Caco-2 (cell line): ENCODE data around the gene TMEM236. TPM values are rescaled to one million over a fixed set of nuclear protein-coding genes. Genes with fewer than 3 reads are reported as not detected.

Experiments used
- BruUV-seq: library from RNA; stranded (reverse); fragments of 400-500 nt; replicated peaks from 2 replicates; lab custom pipeline; 2021; lab: Mats Ljungman, UMichigan
- CTCF ChIA-PET: fragments of 300-600 bp; sonication (Branson Sonifier 250); formaldehyde crosslinking; loops from one replicate; lab custom pipeline; 2022; ENCODE audit warnings: antibody characterized with exemption; lab: Charles Lee
- POLR2A ChIA-PET: fragments of 300-600 bp; sonication (Branson Sonifier 250); formaldehyde crosslinking; loops from one replicate; lab custom pipeline; 2022; ENCODE audit warnings: antibody characterized with exemption; lab: Charles Lee
- DNase-seq, 2 experiments: peaks; one replicate each; pipeline versions ENCODE4 v3.0.0 to v3.0.0-alpha.2; 2020 to 2022
- H3K27me3 ChIP-seq: replicated peaks from 2 replicates; pipeline ENCODE4 v1.6.0; 2011; ENCODE audit warnings: low read length; ENCODE audit not compliant: control insufficient read depth, insufficient read depth
- H3K36me3 ChIP-seq: 2 replicates; pipeline ENCODE4 v1.5.1; 2011; ENCODE audit warnings: low read length; ENCODE audit not compliant: control insufficient read depth, insufficient read depth
- H3K4me1 ChIP-seq: fragments of 250-450 bp; sonication (Bioruptor Pico); 2 replicates; pipeline ENCODE4 v1.5.1; 2020; ENCODE audit warnings: mild to moderate bottlenecking
- H3K4me3 ChIP-seq: 2 replicates; pipeline ENCODE4 v1.5.1; 2011; ENCODE audit warnings: low read depth, mild to moderate bottlenecking, control low read depth, low read length
- H3K9me3 ChIP-seq: fragments of 250-450 bp; sonication (Bioruptor Pico); 2 replicates; pipeline ENCODE4 v1.5.1; 2020; ENCODE audit warnings: mild to moderate bottlenecking, moderate library complexity
- H3K27ac Mint-ChIP-seq: one replicate; pipeline ENCODE4 v1.8.0; 2022; ENCODE audit warnings: mixed read lengths; ENCODE audit not compliant: unreplicated experiment
- H3K27me3 Mint-ChIP-seq: one replicate; pipeline ENCODE4 v1.8.0; 2022; ENCODE audit warnings: mixed read lengths; ENCODE audit not compliant: insufficient read depth, unreplicated experiment
- H3K36me3 Mint-ChIP-seq: one replicate; pipeline ENCODE4 v1.8.0; 2022; ENCODE audit warnings: mild to moderate bottlenecking, mixed read lengths; ENCODE audit not compliant: insufficient read depth, unreplicated experiment
- H3K4me1 Mint-ChIP-seq: one replicate; pipeline ENCODE4 v1.8.0; 2022; ENCODE audit warnings: low read depth, mixed read lengths; ENCODE audit not compliant: unreplicated experiment
- H3K4me3 Mint-ChIP-seq: one replicate; pipeline ENCODE4 v1.8.0; 2022; ENCODE audit warnings: mild to moderate bottlenecking, moderate library complexity, mixed read lengths; ENCODE audit not compliant: unreplicated experiment
- H3K9me3 Mint-ChIP-seq: one replicate; pipeline ENCODE4 v1.8.0; 2022; ENCODE audit warnings: mixed read lengths; ENCODE audit not compliant: unreplicated experiment
- intact Hi-C: fragments of 100-400 bp; cut with micrococcal nuclease; formaldehyde crosslinking; loops from one replicate; pipeline ENCODE4 v1.10.0; 2022; ENCODE audit not compliant: unreplicated experiment
- total RNA-seq: library from RNA; stranded (reverse); gene quantifications from 2 replicates; pipeline ENCODE4 v1.2.3, GENCODE V29; 2022
- TF ChIP-seq, protein P1 (sequence below), 2 experiments: fragments of 200-600 bp in 1 of 2; IDR thresholded peaks; 1 replicate in 1 of 2; 2 replicates in 1 of 2; pipeline versions ENCODE4 v1.5.1 to v1.8.0; 2011 to 2022; ENCODE audit warnings: antibody characterized with exemption in 1 of 2, control low read depth in 1 of 2, inconsistent platforms in 1 of 2, low read depth in 1 of 2, low read length in 1 of 2, mild to moderate bottlenecking in 1 of 2, moderate library complexity in 1 of 2; ENCODE audit not compliant: insufficient read depth in 1 of 2, severe bottlenecking in 1 of 2, unreplicated experiment in 1 of 2

Gene TMEM236
- total RNA-seq, 1 experiment from 2014 or later, result 0.64 TPM

- H3K36me3 Mint-ChIP-seq, result peaks cover 27% of the 10 kb centered on the region
- no TSS peak for BruUV-seq
- ChIA-PET CTCF (no interaction called here), POLR2A (no interaction called here)
- no peak overlapping the region for H3K27ac Mint-ChIP-seq
- no peaks in the 10 kb centered on the region for H3K27me3 Mint-ChIP-seq
- intact Hi-C loops, result no loop called here
- no peaks in the 10 kb centered on the region for H3K4me1 Mint-ChIP-seq
- Histone ChIP-seq H3K36me3 (peaks cover 3% of the 10 kb centered on the region), H3K27me3 (no peaks in the 10 kb centered on the region), H3K4me1 (no peaks in the 10 kb centered on the region), H3K4me3 (no peak overlapping the region), H3K9me3 (no peaks in the 10 kb centered on the region)
- no peak overlapping the region for H3K4me3 Mint-ChIP-seq
- no peaks in the 10 kb centered on the region for H3K9me3 Mint-ChIP-seq
- TF ChIP-seq, protein P1, sequence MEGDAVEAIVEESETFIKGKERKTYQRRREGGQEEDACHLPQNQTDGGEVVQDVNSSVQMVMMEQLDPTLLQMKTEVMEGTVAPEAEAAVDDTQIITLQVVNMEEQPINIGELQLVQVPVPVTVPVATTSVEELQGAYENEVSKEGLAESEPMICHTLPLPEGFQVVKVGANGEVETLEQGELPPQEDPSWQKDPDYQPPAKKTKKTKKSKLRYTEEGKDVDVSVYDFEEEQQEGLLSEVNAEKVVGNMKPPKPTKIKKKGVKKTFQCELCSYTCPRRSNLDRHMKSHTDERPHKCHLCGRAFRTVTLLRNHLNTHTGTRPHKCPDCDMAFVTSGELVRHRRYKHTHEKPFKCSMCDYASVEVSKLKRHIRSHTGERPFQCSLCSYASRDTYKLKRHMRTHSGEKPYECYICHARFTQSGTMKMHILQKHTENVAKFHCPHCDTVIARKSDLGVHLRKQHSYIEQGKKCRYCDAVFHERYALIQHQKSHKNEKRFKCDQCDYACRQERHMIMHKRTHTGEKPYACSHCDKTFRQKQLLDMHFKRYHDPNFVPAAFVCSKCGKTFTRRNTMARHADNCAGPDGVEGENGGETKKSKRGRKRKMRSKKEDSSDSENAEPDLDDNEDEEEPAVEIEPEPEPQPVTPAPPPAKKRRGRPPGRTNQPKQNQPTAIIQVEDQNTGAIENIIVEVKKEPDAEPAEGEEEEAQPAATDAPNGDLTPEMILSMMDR (IDR thresholded peaks at IDR 0.05; ENCODE audit: insufficient read depth in 1 of 2, low read depth in 1 of 2, low read length in 1 of 2, severe bottlenecking in 1 of 2, unreplicated experiment in 1 of 2), result no peak
- no peak for DNase-seq
Observed at GRCh38 chr10:17725703-17726102, 26.3 kb upstream of the TMEM236 start.

GRCh38 chr10:17729630-17730029 is 22.4 kb upstream of the TMEM236 start:
- Mint-ChIP-seq H3K36me3 (peaks cover 12% of the 10 kb centered on the region), H3K4me3 (no peak overlapping the region), H3K4me1 (no peaks in the 10 kb centered on the region), H3K27me3 (no peaks in the 10 kb centered on the region), H3K27ac (no peak overlapping the region), H3K9me3 (no peaks in the 10 kb centered on the region)
- CTCF ChIA-PET, result no interaction called here
- H3K27me3 ChIP-seq, result no peaks in the 10 kb centered on the region
- peaks cover 3% of the 10 kb centered on the region for H3K36me3 ChIP-seq
- POLR2A ChIA-PET, result no interaction called here
- no TSS peak for BruUV-seq
- TF ChIP-seq, protein P1 (IDR thresholded peaks at IDR 0.05; ENCODE audit: insufficient read depth in 1 of 2, low read depth in 1 of 2, low read length in 1 of 2, severe bottlenecking in 1 of 2, unreplicated experiment in 1 of 2), result no peak
- H3K4me1 ChIP-seq, result no peaks in the 10 kb centered on the region
- no peaks in the 10 kb centered on the region for H3K9me3 ChIP-seq
- no peak for DNase-seq
- intact Hi-C loops, result no loop called here
- no peak overlapping the region for H3K4me3 ChIP-seq

- H3K9me3 ChIP-seq, result no peaks in the 10 kb centered on the region
- peaks cover 3% of the 10 kb centered on the region for H3K36me3 ChIP-seq
- Mint-ChIP-seq H3K36me3 (peaks cover 12% of the 10 kb centered on the region), H3K9me3 (no peaks in the 10 kb centered on the region), H3K27ac (no peak overlapping the region), H3K4me1 (no peaks in the 10 kb centered on the region), H3K27me3 (no peaks in the 10 kb centered on the region), H3K4me3 (no peak overlapping the region)
- ChIA-PET CTCF (no interaction called here), POLR2A (no interaction called here)
- H3K4me3 ChIP-seq, result no peak overlapping the region
- no TSS peak for BruUV-seq
- no peaks in the 10 kb centered on the region for H3K4me1 ChIP-seq
- TF ChIP-seq, protein P1 (IDR thresholded peaks at IDR 0.05; ENCODE audit: insufficient read depth in 1 of 2, low read depth in 1 of 2, low read length in 1 of 2, severe bottlenecking in 1 of 2, unreplicated experiment in 1 of 2), result no peak
- no peak for DNase-seq
- intact Hi-C loops, result no loop called here
- no peaks in the 10 kb centered on the region for H3K27me3 ChIP-seq
Observed at GRCh38 chr10:17730667-17731066, 21.3 kb upstream of the TMEM236 start.
